ENCODE data around the gene PSD4. TPM values are rescaled to one million over a fixed set of nuclear protein-coding genes. Genes with fewer than 3 reads are reported as not detected.

PSD4 gene
- polyA plus RNA-seq, 1 experiment: 0.37 TPM

- ChIA-PET CTCF (interaction anchor here (0.9 to 1.9 kb wide), 9 partner anchors 12 to 169 kb away, joined by 3 to 7 read pairs (median 4); no protein-coding TSS in a partner anchor), POLR2A (interaction anchor here (0.6 kb wide), 1 partner anchor 12 kb away, joined by 5 read pairs; no protein-coding TSS in a partner anchor)
- DNase-seq (ENCODE audit: low read depth, low spot score): no peak
- Histone ChIP-seq H3K27me3 (ENCODE audit: control insufficient read depth, insufficient read depth, low read length) (no peaks in the 10 kb centered on the region), H3K27ac (ENCODE audit: low read depth, low read length) (no peak overlapping the region), H3K4me3 (ENCODE audit: low read depth, low read length) (no peak overlapping the region), H3K9me3 (ENCODE audit: control insufficient read depth, insufficient read depth, low read length) (no peaks in the 10 kb centered on the region; the same call in 1 of the 2 replicates)
- no peak for TF ChIP-seq CTCF (IDR thresholded peaks at IDR 0.05; ENCODE audit: low read depth, low read length)
Observed at GRCh38 chr2:113220970-113221708, 47.4 kb downstream of the PSD4 start.

- no peaks in the 10 kb centered on the region; the same call in 1 of the 2 replicates for H3K9me3 ChIP-seq (ENCODE audit: control insufficient read depth, insufficient read depth, low read length)
- no peak for DNase-seq (ENCODE audit: low read depth, low spot score)
- no peak overlapping the region for H3K4me3 ChIP-seq (ENCODE audit: low read depth, low read length)
- TF ChIP-seq CTCF (IDR thresholded peaks at IDR 0.05; ENCODE audit: low read depth, low read length): no peak
- no peaks in the 10 kb centered on the region for H3K27me3 ChIP-seq (ENCODE audit: control insufficient read depth, insufficient read depth, low read length)
- no peak overlapping the region for H3K27ac ChIP-seq (ENCODE audit: low read depth, low read length)
- CTCF ChIA-PET: interaction anchor here (0.8 to 1.9 kb wide), 7 partner anchors 15 to 169 kb away, joined by 3 to 7 read pairs (median 5); no protein-coding TSS in a partner anchor
- POLR2A ChIA-PET: no interaction called here
Observed at GRCh38 chr2:113221846-113222245, 48.1 kb downstream of the PSD4 start.

GRCh38 chr2:113223813-113224212, 50.0 kb downstream of the PSD4 start:
- Histone ChIP-seq H3K4me3 (ENCODE audit: low read depth, low read length) (no peak overlapping the region), H3K27me3 (ENCODE audit: control insufficient read depth, insufficient read depth, low read length) (no peaks in the 10 kb centered on the region), H3K27ac (ENCODE audit: low read depth, low read length) (no peak overlapping the region), H3K9me3 (ENCODE audit: control insufficient read depth, insufficient read depth, low read length) (no peaks in the 10 kb centered on the region)
- CTCF ChIA-PET: interaction anchor here (1.0 to 1.1 kb wide), 2 partner anchors 18 to 25 kb away, joined by 3 to 4 read pairs; no protein-coding TSS in a partner anchor
- no peak for TF ChIP-seq CTCF (IDR thresholded peaks at IDR 0.05; ENCODE audit: low read depth, low read length)
- DNase-seq (ENCODE audit: low read depth, low spot score): no peak
- POLR2A ChIA-PET: no interaction called here

- TF ChIP-seq CTCF (IDR thresholded peaks at IDR 0.05; ENCODE audit: low read depth, low read length): no peak
- ChIA-PET POLR2A (no interaction called here), CTCF (interaction anchor here (0.5 to 1.4 kb wide), 3 partner anchors 17 to 87 kb away, joined by 3 read pairs; no protein-coding TSS in a partner anchor)
- H3K4me3 ChIP-seq (ENCODE audit: low read depth, low read length): no peak overlapping the region
- no peak overlapping the region for H3K27ac ChIP-seq (ENCODE audit: low read depth, low read length)
- no peaks in the 10 kb centered on the region for H3K9me3 ChIP-seq (ENCODE audit: control insufficient read depth, insufficient read depth, low read length)
- DNase-seq (ENCODE audit: low read depth, low spot score): no peak
- no peaks in the 10 kb centered on the region for H3K27me3 ChIP-seq (ENCODE audit: control insufficient read depth, insufficient read depth, low read length)
Observed at GRCh38 chr2:113224647-113225236, 51.0 kb downstream of the PSD4 start.

All from AG04450 (cell line).